Measurements from ENCODE around the gene CD300H.

CD300H gene

DNA sequence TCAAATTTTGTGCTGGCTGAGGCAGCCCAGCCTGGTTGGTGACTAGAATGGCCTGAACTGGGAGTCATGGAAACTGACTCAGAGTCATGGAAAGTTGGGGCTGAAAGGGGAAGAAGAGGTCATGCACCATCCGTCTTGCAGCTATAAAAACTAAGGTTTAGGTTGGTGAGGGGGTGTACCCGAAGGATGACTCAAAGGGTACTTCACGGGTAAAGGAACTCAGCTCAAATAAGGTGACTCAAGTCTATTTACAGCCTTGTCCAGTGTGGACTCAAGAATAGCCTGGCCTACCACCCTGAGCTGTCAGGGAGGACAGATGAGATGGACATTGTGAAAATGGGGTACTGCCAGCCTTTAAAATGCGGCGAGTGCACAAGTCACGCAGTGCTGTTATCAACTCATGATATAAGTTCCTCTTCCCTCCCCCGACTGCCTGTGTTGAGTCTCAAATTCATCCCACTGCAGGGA, 54.7 kb downstream of the CD300H start:
- DNase-seq (ENCODE audit: low spot score) = no peak
- TF ChIP-seq, protein P1, sequence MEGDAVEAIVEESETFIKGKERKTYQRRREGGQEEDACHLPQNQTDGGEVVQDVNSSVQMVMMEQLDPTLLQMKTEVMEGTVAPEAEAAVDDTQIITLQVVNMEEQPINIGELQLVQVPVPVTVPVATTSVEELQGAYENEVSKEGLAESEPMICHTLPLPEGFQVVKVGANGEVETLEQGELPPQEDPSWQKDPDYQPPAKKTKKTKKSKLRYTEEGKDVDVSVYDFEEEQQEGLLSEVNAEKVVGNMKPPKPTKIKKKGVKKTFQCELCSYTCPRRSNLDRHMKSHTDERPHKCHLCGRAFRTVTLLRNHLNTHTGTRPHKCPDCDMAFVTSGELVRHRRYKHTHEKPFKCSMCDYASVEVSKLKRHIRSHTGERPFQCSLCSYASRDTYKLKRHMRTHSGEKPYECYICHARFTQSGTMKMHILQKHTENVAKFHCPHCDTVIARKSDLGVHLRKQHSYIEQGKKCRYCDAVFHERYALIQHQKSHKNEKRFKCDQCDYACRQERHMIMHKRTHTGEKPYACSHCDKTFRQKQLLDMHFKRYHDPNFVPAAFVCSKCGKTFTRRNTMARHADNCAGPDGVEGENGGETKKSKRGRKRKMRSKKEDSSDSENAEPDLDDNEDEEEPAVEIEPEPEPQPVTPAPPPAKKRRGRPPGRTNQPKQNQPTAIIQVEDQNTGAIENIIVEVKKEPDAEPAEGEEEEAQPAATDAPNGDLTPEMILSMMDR (IDR thresholded peaks at IDR 0.05; ENCODE audit: extremely low read depth, missing control alignments) = no peak

- no peak for DNase-seq (ENCODE audit: low spot score)
- TF ChIP-seq, protein P1 (IDR thresholded peaks at IDR 0.05; ENCODE audit: extremely low read depth, missing control alignments) = no peak
Measured at GRCh38 chr17:74512036-74512435, 55.3 kb downstream of the CD300H start.

Data from GM20000 (cell line).